Right atrium auricular region (tissue), 2 donors: ENCODE measurements around the gene TM2D3. TPM values are rescaled to one million over a fixed set of nuclear protein-coding genes. Genes with fewer than 3 reads are reported as not detected.
"Not testable (repeated sequence)": the region's sequence is repeated elsewhere in the genome, so short reads cannot be mapped to it uniquely, and the experiment has no call there.

ENCODE experiments used
- DNase-seq: peaks from one replicate; pipeline ENCODE4 v3.0.0-alpha.2; 2019; ENCODE audit warnings: low spot score
- H3K27ac ChIP-seq, 2 donors: fragments of 200-600 bp; sonication (generic); 1 replicate in 1 of 2; 2 replicates in 1 of 2; pipeline ENCODE4 v1.5.1; 2016 to 2019
- H3K27me3 ChIP-seq, 2 donors: fragments of 200-600 bp; sonication (generic); one replicate each; pipeline versions ENCODE4 v1.5.1 to v1.6.0; 2017 to 2019
- H3K36me3 ChIP-seq: fragments of 200-600 bp; sonication (generic); one replicate; pipeline ENCODE4 v1.5.1; 2016
- H3K4me1 ChIP-seq, 2 donors: fragments of 200-600 bp; sonication (generic); one replicate each; pipeline versions ENCODE4 v1.5.1 to v1.6.0; 2017 to 2019
- H3K4me3 ChIP-seq, 2 donors: fragments of 200-600 bp; sonication (generic); 1 replicate in 1 of 2; 2 replicates in 1 of 2; pipeline ENCODE4 v1.5.1; 2017 to 2019; ENCODE audit warnings: mild to moderate bottlenecking in 1 of 2, moderate library complexity in 1 of 2
- H3K9me3 ChIP-seq, 2 donors: fragments of 200-600 bp; sonication (generic); one replicate each; pipeline ENCODE4 v1.5.1; 2019
- CTCF ChIP-seq, 2 donors: fragments of 200-600 bp; sonication (generic); IDR thresholded peaks; one replicate each; pipeline ENCODE4 v1.5.1; 2019; ENCODE audit warnings: antibody characterized with exemption in 2 of 2
- total RNA-seq, 2 donors: library from RNA; depleted of rRNA; stranded (reverse); fragments of >200 nt; gene quantifications; one replicate each; pipeline ENCODE4 v1.1.0, GENCODE V29; 2016

Gene TM2D3
- total RNA-seq, 2 donors from 2014 or later, result 36.0 to 53.4 TPM

GRCh38 chr15:101664303-101664913 is 12.2 kb upstream of the TM2D3 start:
- Histone ChIP-seq H3K4me1 (no peaks in the 10 kb centered on the region), H3K27ac (no peak overlapping the region), H3K36me3 (no peaks in the 10 kb centered on the region), H3K9me3 (peaks cover 0 to 9% of the 10 kb centered on the region in 2 donors), H3K4me3 (no peak overlapping the region), H3K27me3 (no peaks in the 10 kb centered on the region)
- TF ChIP-seq CTCF (IDR thresholded peaks at IDR 0.05), result peak in 1 of 2 donors; percentile 32
- DNase-seq, result no peak

DNA sequence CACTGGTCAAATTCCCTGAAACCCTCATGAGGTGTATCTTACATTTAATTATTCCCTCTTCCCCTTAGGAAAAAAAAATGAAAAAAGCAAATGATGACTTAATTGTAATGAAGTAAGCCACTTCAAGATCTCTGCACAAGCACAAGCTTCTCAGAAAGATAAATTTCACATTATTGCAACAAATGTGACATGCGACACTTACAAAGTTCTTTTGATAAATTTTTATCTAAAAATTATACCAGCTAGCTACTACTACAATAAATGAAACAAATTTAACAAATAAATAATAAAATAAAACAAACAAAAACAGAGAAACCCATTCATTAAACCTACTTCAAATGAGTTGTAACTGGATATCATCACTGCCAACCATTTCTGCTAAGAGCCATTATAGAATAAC is 10.0 kb upstream of the TM2D3 start:
- no peak for DNase-seq
- H3K27ac ChIP-seq, result no peak overlapping the region
- H3K36me3 ChIP-seq, result no peaks in the 10 kb centered on the region
- no peak for TF ChIP-seq CTCF (IDR thresholded peaks at IDR 0.05)
- peaks cover 0 to 4% of the 10 kb centered on the region in 2 donors for H3K9me3 ChIP-seq
- no peak overlapping the region for H3K4me3 ChIP-seq
- H3K27me3 ChIP-seq, result no peaks in the 10 kb centered on the region
- H3K4me1 ChIP-seq, result peaks cover 0 to 5% of the 10 kb centered on the region in 2 donors

- Histone ChIP-seq H3K27me3 (no peaks in the 10 kb centered on the region), H3K9me3 (no peaks in the 10 kb centered on the region), H3K27ac (no peak overlapping the region), H3K4me1 (peaks cover 0 to 5% of the 10 kb centered on the region in 2 donors), H3K4me3 (no peak overlapping the region), H3K36me3 (no peaks in the 10 kb centered on the region)
- no peak for DNase-seq
- TF ChIP-seq CTCF (IDR thresholded peaks at IDR 0.05), result no peak
Measured at GRCh38 chr15:101660005-101660404, 7.8 kb upstream of the TM2D3 start.

DNA sequence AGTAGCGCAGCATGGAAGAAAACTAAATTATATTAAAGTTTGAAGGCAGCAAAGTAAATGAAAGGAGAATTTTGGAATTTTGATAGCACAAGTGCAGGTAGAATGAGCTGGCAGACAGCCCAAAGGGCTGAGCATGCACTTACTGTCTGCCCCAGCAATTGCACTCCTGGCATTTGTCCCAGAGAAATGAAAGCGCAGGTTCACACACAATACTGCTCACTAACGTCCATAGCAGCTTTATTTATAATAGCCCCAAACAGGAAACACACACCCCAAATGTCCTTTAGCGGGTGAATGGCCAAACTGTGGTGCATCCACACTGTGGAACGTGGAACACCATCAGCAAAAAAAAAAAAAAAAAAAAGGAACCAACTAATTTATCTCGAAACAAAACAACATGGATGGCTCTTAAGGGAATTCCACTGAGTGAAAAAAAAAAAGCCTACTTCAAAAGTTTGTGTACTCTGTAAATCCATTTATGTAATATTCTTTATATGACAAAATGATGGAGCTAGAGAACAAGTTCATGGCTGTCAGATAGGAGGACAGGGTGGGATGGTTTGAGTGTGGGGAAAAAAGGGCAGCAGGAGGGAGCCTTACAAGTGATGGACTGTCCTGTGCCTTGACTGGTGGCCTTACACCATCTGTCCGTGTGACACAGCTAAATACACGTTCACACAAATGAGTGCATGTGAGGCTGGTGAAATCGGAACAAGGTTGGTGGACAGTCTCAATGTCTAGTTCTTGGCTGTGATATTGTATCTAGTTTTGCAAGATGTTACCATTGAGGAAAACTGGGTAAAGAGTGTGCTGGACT is 6.0 kb upstream of the TM2D3 start:
- no peaks in the 10 kb centered on the region for H3K36me3 ChIP-seq
- no peaks in the 10 kb centered on the region for H3K9me3 ChIP-seq
- no peak for TF ChIP-seq CTCF (IDR thresholded peaks at IDR 0.05)
- H3K4me3 ChIP-seq, result no peak overlapping the region
- H3K27me3 ChIP-seq, result no peaks in the 10 kb centered on the region
- no peak overlapping the region for H3K27ac ChIP-seq
- H3K4me1 ChIP-seq, result peaks cover 0 to 8% of the 10 kb centered on the region in 2 donors
- no peak for DNase-seq

DNA sequence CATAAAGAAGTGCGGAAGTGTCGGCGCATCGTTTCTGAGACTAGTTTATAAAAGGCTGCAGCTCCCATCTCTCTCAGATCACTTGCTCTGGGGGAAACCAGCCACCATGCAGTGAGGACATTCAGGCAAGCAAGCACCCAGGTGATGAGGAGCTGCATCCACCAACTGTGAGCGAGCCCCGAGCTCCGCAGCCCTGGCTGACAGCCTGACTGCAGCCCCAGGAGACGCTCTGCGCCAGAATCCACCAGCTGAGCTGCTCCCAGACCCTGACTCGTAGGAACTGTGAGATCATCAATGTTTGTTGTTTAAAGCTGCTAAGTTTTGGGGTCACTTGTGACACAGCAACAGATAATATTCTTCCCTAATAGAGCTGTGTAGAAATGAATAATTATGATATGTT is 5.0 kb upstream of the TM2D3 start:
- Histone ChIP-seq H3K27ac (no peak overlapping the region), H3K4me1 (peaks cover 0 to 13% of the 10 kb centered on the region in 2 donors), H3K27me3 (no peaks in the 10 kb centered on the region), H3K36me3 (no peaks in the 10 kb centered on the region), H3K4me3 (no peak overlapping the region), H3K9me3 (no peaks in the 10 kb centered on the region)
- DNase-seq, result no peak
- TF ChIP-seq CTCF (IDR thresholded peaks at IDR 0.05), result no peak

DNA sequence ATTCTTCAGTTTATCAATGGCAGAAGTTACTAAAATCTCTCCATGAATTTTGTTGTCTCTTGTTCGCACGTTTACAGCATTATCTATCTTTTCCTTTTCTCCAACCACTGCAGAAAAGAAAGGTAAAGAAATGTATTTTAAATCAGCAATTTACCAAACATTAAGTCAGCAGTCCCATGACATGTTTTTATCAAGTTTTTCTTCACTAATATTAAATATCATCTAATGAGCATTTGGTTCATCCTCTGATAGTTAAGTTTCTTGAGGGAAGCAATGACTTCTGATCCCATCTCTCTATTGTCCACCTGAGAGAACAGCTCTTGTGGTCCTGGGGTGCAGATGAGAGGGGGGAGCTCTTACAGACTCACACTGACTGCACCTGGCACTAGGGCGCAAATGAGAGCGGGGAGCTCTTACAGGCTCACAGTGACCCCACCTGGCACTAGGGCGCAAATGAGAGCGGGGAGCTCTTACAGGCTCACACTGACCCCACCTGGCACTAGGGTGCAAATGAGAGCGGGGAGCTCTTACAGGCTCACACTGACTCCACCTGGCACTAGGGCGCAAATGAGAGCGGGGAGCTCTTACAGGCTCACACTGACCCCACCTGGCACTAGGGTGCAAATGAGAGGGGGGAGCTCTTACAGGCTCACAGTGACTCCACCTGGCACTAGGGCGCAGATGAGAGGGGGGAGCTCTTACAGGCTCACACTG is 2.6 kb upstream of the TM2D3 start:
- H3K27ac ChIP-seq, H3K9me3 ChIP-seq, DNase-seq, H3K27me3 ChIP-seq, H3K4me3 ChIP-seq, H3K36me3 ChIP-seq: not testable (repeated sequence)
- peaks cover 0 to 30% of the 10 kb centered on the region in 2 donors for H3K4me1 ChIP-seq
